HEK293 (cell line): Measurements from ENCODE around the gene VMAC.
A peak's percentile ranks its signal among the peaks of the same experiment; 100 is the strongest.

Experiments
- CTCF ChIA-PET: fragments of 350-600 bp; formaldehyde crosslinking; extraction: SDS; loops from one replicate; lab custom pipeline; 2021; ENCODE audit warnings: antibody characterized with exemption; lab: Yijun Ruan, JAX
- POLR2A ChIA-PET: fragments of 300-600 bp; formaldehyde crosslinking; extraction: SDS; loops from one replicate; lab custom pipeline; 2020; ENCODE audit warnings: antibody characterized with exemption, inconsistent platforms; lab: Yijun Ruan, JAX
- H3K27ac ChIP-seq: fragments of 200-500 bp; sonication (Bioruptor generic); 2 replicates; pipeline ENCODE4 v1.5.1; 2014; ENCODE audit warnings: low read depth, low read length, control low read depth, inconsistent platforms; ENCODE audit errors: extremely low read depth
- H3K36me3 ChIP-seq, 2 experiments: fragments of 200-500 bp in 1 of 2; sonication (Bioruptor generic) in 1 of 2; 1 replicate in 1 of 2; 2 replicates in 1 of 2; pipeline ENCODE4 v1.5.1; 2014 to 2017; ENCODE audit warnings: inconsistent platforms in 2 of 2, low read length in 2 of 2; ENCODE audit not compliant: control insufficient read depth in 2 of 2, insufficient read depth in 1 of 2
- H3K4me1 ChIP-seq: fragments of 200-500 bp; sonication (Bioruptor generic); 2 replicates; pipeline ENCODE4 v1.5.1; 2014; ENCODE audit warnings: mild to moderate bottlenecking, low read length, inconsistent platforms; ENCODE audit not compliant: control insufficient read depth, insufficient read depth
- H3K4me3 ChIP-seq: 2 replicates; pipeline ENCODE4 v1.5.1; 2011; ENCODE audit warnings: low read depth, mild to moderate bottlenecking, control low read depth, low read length, moderate library complexity
- H3K9me3 ChIP-seq: fragments of 200-500 bp; sonication (Bioruptor generic); 2 replicates; pipeline ENCODE4 v1.5.1; 2014; ENCODE audit warnings: low read depth, low read length, inconsistent platforms; ENCODE audit not compliant: control insufficient read depth, insufficient read depth
- GFI1B ChIP-seq: fragments of 450-650 bp; formaldehyde crosslinking; IDR thresholded peaks from 2 replicates; pipeline ENCODE4 v1.5.1; 2016; ENCODE audit warnings: missing biosample characterization, missing genetic modification characterization
- HIC1 ChIP-seq: fragments of 450-650 bp; formaldehyde crosslinking; IDR thresholded peaks from 2 replicates; pipeline ENCODE4 v1.5.1; 2016; ENCODE audit warnings: missing biosample characterization, missing genetic modification characterization
- INSM2 ChIP-seq: fragments of 450-650 bp; formaldehyde crosslinking; IDR thresholded peaks from 2 replicates; pipeline ENCODE4 v1.5.1; 2016; ENCODE audit warnings: missing biosample characterization, missing genetic modification characterization
- PATZ1 ChIP-seq: fragments of 450-650 bp; formaldehyde crosslinking; IDR thresholded peaks from 2 replicates; pipeline ENCODE4 v1.5.1; 2016; ENCODE audit warnings: missing biosample characterization, missing genetic modification characterization
- PBX3 ChIP-seq: sonication (generic); formaldehyde crosslinking; IDR thresholded peaks from 2 replicates; pipeline ENCODE4 v1.8.1; 2022; ENCODE audit warnings: mild to moderate bottlenecking, moderate library complexity, missing genetic modification reagents
- PRDM10 ChIP-seq: fragments of 450-650 bp; formaldehyde crosslinking; IDR thresholded peaks from 2 replicates; pipeline ENCODE4 v1.5.1; 2016; ENCODE audit warnings: missing biosample characterization, missing genetic modification characterization
- PRDM2 ChIP-seq: fragments of 450-650 bp; formaldehyde crosslinking; IDR thresholded peaks from 2 replicates; pipeline ENCODE4 v1.5.1; 2016; ENCODE audit warnings: missing biosample characterization, missing genetic modification characterization, borderline replicate concordance
- ZBTB21 ChIP-seq: fragments of 450-650 bp; formaldehyde crosslinking; IDR thresholded peaks from 2 replicates; pipeline ENCODE4 v1.5.1; 2017; ENCODE audit warnings: missing biosample characterization, missing genetic modification characterization
- ZNF169 ChIP-seq: fragments of 450-650 bp; formaldehyde crosslinking; IDR thresholded peaks from 2 replicates; pipeline ENCODE4 v1.5.1; 2016; ENCODE audit warnings: missing biosample characterization, missing genetic modification characterization
- ZNF248 ChIP-seq: fragments of 450-650 bp; formaldehyde crosslinking; IDR thresholded peaks from 2 replicates; pipeline ENCODE4 v1.5.1; 2017; ENCODE audit warnings: missing biosample characterization, missing genetic modification characterization
- ZNF311 ChIP-seq: fragments of 450-650 bp; formaldehyde crosslinking; IDR thresholded peaks from 2 replicates; pipeline ENCODE4 v1.5.1; 2017; ENCODE audit warnings: missing biosample characterization, missing genetic modification characterization, borderline replicate concordance
- ZNF394 ChIP-seq: fragments of 450-650 bp; formaldehyde crosslinking; IDR thresholded peaks from 2 replicates; pipeline ENCODE4 v1.5.1; 2016; ENCODE audit warnings: missing biosample characterization, missing genetic modification characterization, mild to moderate bottlenecking, moderate library complexity, borderline replicate concordance
- ZNF560 ChIP-seq: fragments of 450-650 bp; formaldehyde crosslinking; IDR thresholded peaks from 2 replicates; pipeline ENCODE4 v1.5.1; 2017; ENCODE audit warnings: missing biosample characterization, missing genetic modification characterization, borderline replicate concordance
- ZNF664 ChIP-seq: fragments of 450-650 bp; formaldehyde crosslinking; IDR thresholded peaks from 2 replicates; pipeline ENCODE4 v1.5.1; 2016; ENCODE audit warnings: missing biosample characterization, missing genetic modification characterization
- ZNF776 ChIP-seq: fragments of 450-650 bp; formaldehyde crosslinking; IDR thresholded peaks from 2 replicates; pipeline ENCODE4 v1.5.0; 2017; ENCODE audit warnings: missing biosample characterization, missing genetic modification characterization, borderline replicate concordance

Gene VMAC

GRCh38 chr19:5914358-5914774, 9.7 kb downstream of the VMAC start:
- no peak for TF ChIP-seq INSM2 (tag by site-specific recombination)
- TF ChIP-seq ZNF169: no peak
- no peak for TF ChIP-seq ZNF664 (tag by site-specific recombination)
- TF ChIP-seq HIC1: no peak
- Histone ChIP-seq H3K36me3 (peaks cover under 1 to 58% of the 10 kb centered on the region in 2 experiments; a peak in 2 of 3 replicates), H3K27ac (no peak overlapping the region), H3K9me3 (no peaks in the 10 kb centered on the region), H3K4me1 (no peaks in the 10 kb centered on the region), H3K4me3 (no peak overlapping the region)
- ChIA-PET POLR2A (no interaction called here), CTCF (interaction anchor here (0.6 to 0.9 kb wide), 2 partner anchors 108 to 603 kb away, joined by 3 read pairs; no protein-coding TSS in a partner anchor)

GRCh38 chr19:5914946-5915781, 10.5 kb downstream of the VMAC start:
- Histone ChIP-seq H3K9me3 (no peaks in the 10 kb centered on the region), H3K4me1 (no peaks in the 10 kb centered on the region), H3K36me3 (peaks cover 8 to 60% of the 10 kb centered on the region in 2 experiments; a peak in 2 of 3 replicates), H3K27ac (no peak overlapping the region), H3K4me3 (no peak overlapping the region)
- CTCF ChIA-PET: interaction anchor here (0.7 kb wide), 1 partner anchor 179 kb away, joined by 3 read pairs; no protein-coding TSS in a partner anchor
- POLR2A ChIA-PET: no interaction called here
- 0 out of 2 replicates have a peak, but pooled peaks have one; percentile 4 for TF ChIP-seq PATZ1 (tag by site-specific recombination)
- TF ChIP-seq ZNF560 (tag by site-specific recombination): no peak
- TF ChIP-seq GFI1B (tag by site-specific recombination): no peak
- no peak for TF ChIP-seq ZNF394 (tag by site-specific recombination)
- TF ChIP-seq PRDM2 (tag by site-specific recombination): no peak
- no peak for TF ChIP-seq ZNF311
- TF ChIP-seq ZNF248 (tag by site-specific recombination): no peak
- TF ChIP-seq PBX3 (CRISPR knock-in tag): peak; percentile 49; the same call in 1 of the 2 replicates
- TF ChIP-seq ZNF776 (tag by site-specific recombination): no peak
- TF ChIP-seq ZBTB21: no peak
- 0 out of 2 replicates have a peak, but pooled peaks have one; percentile 19 for TF ChIP-seq PRDM10
